WTC11 (cell line): ENCODE measurements around the gene ITPK1. TPM values are rescaled to one million over a fixed set of nuclear protein-coding genes. Genes with fewer than 3 reads are reported as not detected.

Source experiments
- ATAC-seq: fragments of 200-7000 bp; cut with Tn5 transposase; 2 replicates; pipeline ENCODE4 v1.10.0; 2021; ENCODE audit warnings: mild to moderate bottlenecking, moderate library complexity
- CTCF ChIA-PET: fragments of 300-600 bp; sonication (Branson Sonifier 250); formaldehyde crosslinking; loops from one replicate; lab custom pipeline; 2021; ENCODE audit warnings: antibody characterized with exemption; lab: Charles Lee
- POLR2A ChIA-PET: fragments of 350-600 bp; sonication (Branson Sonifier 250); formaldehyde crosslinking; loops from one replicate; lab custom pipeline; 2021; ENCODE audit warnings: antibody characterized with exemption; lab: Charles Lee
- DNase-seq: peaks from one replicate; pipeline ENCODE4 v3.0.0; 2021; ENCODE audit warnings: low spot score
- H3K27ac Mint-ChIP-seq: 2 replicates; pipeline ENCODE4 v1.8.0; 2021; ENCODE audit warnings: mixed read lengths
- H3K27me3 Mint-ChIP-seq: 2 replicates; pipeline ENCODE4 v1.8.0; 2021; ENCODE audit warnings: low read depth, mild to moderate bottlenecking, moderate library complexity, mixed read lengths
- H3K36me3 Mint-ChIP-seq: 2 replicates; pipeline ENCODE4 v1.8.0; 2021; ENCODE audit warnings: mixed read lengths
- H3K4me1 Mint-ChIP-seq: 2 replicates; pipeline ENCODE4 v1.8.0; 2022; ENCODE audit warnings: mixed read lengths
- H3K4me3 Mint-ChIP-seq: 2 replicates; pipeline ENCODE4 v1.8.0; 2021; ENCODE audit warnings: mild to moderate bottlenecking, moderate library complexity, mixed read lengths
- H3K9me3 Mint-ChIP-seq: 2 replicates; pipeline ENCODE4 v1.8.0; 2021; ENCODE audit warnings: mixed read lengths
- AR ChIP-seq: fragments of 250-450 bp; sonication (Bioruptor Pico); IDR thresholded peaks from 2 replicates; pipeline ENCODE4 v1.9.0; 2021; ENCODE audit warnings: mild to moderate bottlenecking
- ARID4B ChIP-seq: sonication (generic); formaldehyde crosslinking; IDR thresholded peaks from 2 replicates; pipeline ENCODE4 v1.8.0; 2023; ENCODE audit warnings: missing genetic modification reagents, mild to moderate bottlenecking, borderline replicate concordance
- E2F5 ChIP-seq: sonication (generic); formaldehyde crosslinking; IDR thresholded peaks from 2 replicates; pipeline ENCODE4 v1.8.1; 2022; ENCODE audit warnings: mild to moderate bottlenecking, moderate library complexity, missing genetic modification reagents
- FOXP1 ChIP-seq: sonication (generic); formaldehyde crosslinking; IDR thresholded peaks from 2 replicates; pipeline ENCODE4 v1.8.0; 2022; ENCODE audit warnings: missing genetic modification reagents, mild to moderate bottlenecking, moderate library complexity, borderline replicate concordance
- GABPB1 ChIP-seq: sonication (generic); formaldehyde crosslinking; IDR thresholded peaks from 2 replicates; pipeline ENCODE4 v1.8.1; 2023; ENCODE audit warnings: mild to moderate bottlenecking, missing genetic modification reagents
- HMGA2 ChIP-seq: fragments of 250-450 bp; sonication (Bioruptor Pico); IDR thresholded peaks from 2 replicates; pipeline ENCODE4 v1.4.0; 2021; ENCODE audit warnings: mild to moderate bottlenecking, moderate library complexity
- IRF1 ChIP-seq: sonication (generic); formaldehyde crosslinking; IDR thresholded peaks from 2 replicates; pipeline ENCODE4 v1.8.0; 2023; ENCODE audit warnings: missing genetic modification reagents
- JUN ChIP-seq: sonication (generic); formaldehyde crosslinking; IDR thresholded peaks from 2 replicates; pipeline ENCODE4 v1.8.0; 2023; ENCODE audit warnings: mild to moderate bottlenecking, missing genetic modification reagents
- MYBL2 ChIP-seq: sonication (generic); formaldehyde crosslinking; IDR thresholded peaks from 2 replicates; pipeline ENCODE4 v1.8.1; 2023; ENCODE audit warnings: mild to moderate bottlenecking, moderate library complexity, missing genetic modification reagents
- NR2C2 ChIP-seq: sonication (generic); formaldehyde crosslinking; IDR thresholded peaks from 2 replicates; pipeline ENCODE4 v1.8.0; 2022; ENCODE audit warnings: mild to moderate bottlenecking, missing genetic modification reagents
- OVOL2 ChIP-seq: fragments of 250-450 bp; sonication (Bioruptor Pico); IDR thresholded peaks from 2 replicates; pipeline ENCODE4 v1.9.0; 2021; ENCODE audit warnings: mild to moderate bottlenecking, borderline replicate concordance
- PREB ChIP-seq: sonication (generic); formaldehyde crosslinking; IDR thresholded peaks from 2 replicates; pipeline ENCODE4 v1.8.1; 2022; ENCODE audit warnings: mild to moderate bottlenecking, missing genetic modification reagents, moderate library complexity, borderline replicate concordance
- PRRX2 ChIP-seq: fragments of 250-450 bp; sonication (Bioruptor Pico); IDR thresholded peaks from 2 replicates; pipeline ENCODE4 v1.8.0; 2021; ENCODE audit warnings: mild to moderate bottlenecking
- SOX15 ChIP-seq: fragments of 250-450 bp; sonication (Bioruptor Pico); IDR thresholded peaks from 2 replicates; pipeline ENCODE4 v1.9.0; 2021; ENCODE audit warnings: mild to moderate bottlenecking
- ZNF138 ChIP-seq: sonication (generic); formaldehyde crosslinking; conservative IDR thresholded peaks from 2 replicates; pipeline ENCODE4 v1.8.1; 2022; ENCODE audit warnings: mild to moderate bottlenecking, moderate library complexity, missing genetic modification reagents
- ZNF396 ChIP-seq: fragments of 250-450 bp; sonication (Bioruptor Pico); IDR thresholded peaks from 2 replicates; pipeline ENCODE4 v1.8.0; 2021; ENCODE audit warnings: mild to moderate bottlenecking, moderate library complexity, borderline replicate concordance
- ZSCAN18 ChIP-seq: fragments of 250-450 bp; sonication (Bioruptor Pico); IDR thresholded peaks from 2 replicates; pipeline ENCODE4 v2.1.2; 2022; ENCODE audit warnings: mild to moderate bottlenecking, moderate library complexity
- total RNA-seq: library from RNA; stranded (reverse); gene quantifications from 3 replicates; pipeline ENCODE4 v1.2.3, GENCODE V29; 2021

Gene ITPK1
- total RNA-seq, 1 experiment from 2014 or later: 144 TPM

- TF ChIP-seq ZSCAN18 (CRISPR knock-in tag) (no peak), SOX15 (CRISPR knock-in tag) (no peak)
Measured at GRCh38 chr14:92982956-92983355, 132.8 kb downstream of the ITPK1 start (continued).

- peaks cover 65% of the 10 kb centered on the region for H3K36me3 Mint-ChIP-seq
- 0 out of 2 replicates have a peak overlapping the region, but pooled peaks have one; percentile 44 for H3K27ac Mint-ChIP-seq
- POLR2A ChIA-PET: no interaction called here
- H3K4me3 Mint-ChIP-seq: no peak overlapping the region
- H3K9me3 Mint-ChIP-seq: peaks cover 57% of the 10 kb centered on the region
- ATAC-seq (no peak), DNase-seq (no peak)
- no peaks in the 10 kb centered on the region; the same call in none of the 2 replicates for H3K27me3 Mint-ChIP-seq
- TF ChIP-seq PREB (CRISPR knock-in tag) (no peak), PRRX2 (no peak), E2F5 (CRISPR knock-in tag) (no peak), ZNF396 (CRISPR knock-in tag) (no peak), GABPB1 (CRISPR knock-in tag) (no peak)
- CTCF ChIA-PET: no interaction called here
- H3K4me1 Mint-ChIP-seq: no peaks in the 10 kb centered on the region
Measured at GRCh38 chr14:92981726-92982125, 134.0 kb downstream of the ITPK1 start.

GRCh38 chr14:92980866-92981265 lies 134.9 kb downstream of the ITPK1 start:
- TF ChIP-seq AR (CRISPR knock-in tag) (no peak), NR2C2 (CRISPR knock-in tag) (no peak), GABPB1 (CRISPR knock-in tag) (no peak), JUN (CRISPR knock-in tag) (no peak), OVOL2 (CRISPR knock-in tag) (no peak), FOXP1 (CRISPR knock-in tag) (no peak), MYBL2 (CRISPR knock-in tag) (no peak), ZNF138 (no peak), IRF1 (CRISPR knock-in tag) (no peak), HMGA2 (CRISPR knock-in tag) (no peak), ARID4B (CRISPR knock-in tag) (no peak)
- no peaks in the 10 kb centered on the region for H3K4me1 Mint-ChIP-seq
- ChIA-PET POLR2A (no interaction called here), CTCF (no interaction called here)
- DNase-seq: no peak
- H3K4me3 Mint-ChIP-seq: no peak overlapping the region
- peaks cover 66% of the 10 kb centered on the region for H3K9me3 Mint-ChIP-seq
- no peak for ATAC-seq
- no peak overlapping the region for H3K27ac Mint-ChIP-seq
- no peaks in the 10 kb centered on the region; the same call in none of the 2 replicates for H3K27me3 Mint-ChIP-seq
- H3K36me3 Mint-ChIP-seq: peaks cover 73% of the 10 kb centered on the region
